ENCODE data around the gene MYO5A.
"Not testable (repeated sequence)": the region's sequence is repeated elsewhere in the genome, so short reads cannot be mapped to it uniquely, and the experiment has no call there.

Gene MYO5A

GRCh38 chr15:52424856-52425431 lies 103.7 kb downstream of the MYO5A start:
- no peak for DNase-seq (ENCODE audit: low read depth in 2 of 3, low spot score in 1 of 3)

GRCh38 chr15:52423852-52424251 lies 104.8 kb downstream of the MYO5A start:
- no peak for DNase-seq (ENCODE audit: low read depth in 2 of 3, low spot score in 1 of 3)

GRCh38 chr15:52422001-52422400 lies 106.7 kb downstream of the MYO5A start:
- no peak for DNase-seq (ENCODE audit: low read depth in 2 of 3, low spot score in 1 of 3)

GRCh38 chr15:52421029-52421428 lies 107.7 kb downstream of the MYO5A start:
- no peak for DNase-seq (ENCODE audit: low read depth in 2 of 3, low spot score in 1 of 3)

- DNase-seq (ENCODE audit: low read depth in 2 of 3, low spot score in 1 of 3) = no peak
These were observed 109.2 kb downstream of the MYO5A start for GRCh38 chr15:52419494-52419893.

GRCh38 chr15:52417957-52418356 lies 110.7 kb downstream of the MYO5A start:
- no peak for DNase-seq (ENCODE audit: low read depth in 2 of 3, low spot score in 1 of 3)

- DNase-seq (ENCODE audit: low read depth in 2 of 3, low spot score in 1 of 3) = no peak
These were observed 111.2 kb downstream of the MYO5A start for GRCh38 chr15:52417521-52417920.

- DNase-seq (ENCODE audit: low read depth in 2 of 3, low spot score in 1 of 3) = not testable (repeated sequence)
These were observed 112.1 kb downstream of the MYO5A start for GRCh38 chr15:52416566-52416965.

- DNase-seq (ENCODE audit: low read depth in 2 of 3, low spot score in 1 of 3) = no peak
These were observed 113.1 kb downstream of the MYO5A start for GRCh38 chr15:52415628-52416027.

GRCh38 chr15:52414936-52415335 lies 113.7 kb downstream of the MYO5A start:
- DNase-seq (ENCODE audit: low read depth in 2 of 3, low spot score in 1 of 3) = no peak

- no peak for DNase-seq (ENCODE audit: low read depth in 2 of 3, low spot score in 1 of 3)
These were observed 119.9 kb downstream of the MYO5A start for GRCh38 chr15:52408823-52409222.

- no peak for DNase-seq (ENCODE audit: low read depth in 2 of 3, low spot score in 1 of 3)
These were observed 121.3 kb downstream of the MYO5A start for GRCh38 chr15:52407374-52407773.

- DNase-seq (ENCODE audit: low read depth in 2 of 3, low spot score in 1 of 3) = no peak
These were observed 122.1 kb downstream of the MYO5A start for GRCh38 chr15:52406601-52407000.

GRCh38 chr15:52405856-52406255 lies 122.8 kb downstream of the MYO5A start:
- no peak for DNase-seq (ENCODE audit: low read depth in 2 of 3, low spot score in 1 of 3)

- DNase-seq (ENCODE audit: low read depth in 2 of 3, low spot score in 1 of 3) = no peak
These were observed 131.6 kb downstream of the MYO5A start for GRCh38 chr15:52397118-52397517.

GRCh38 chr15:52394118-52394517 lies 134.6 kb downstream of the MYO5A start:
- no peak for DNase-seq (ENCODE audit: low read depth in 2 of 3, low spot score in 1 of 3)

- no peak for DNase-seq (ENCODE audit: low read depth in 2 of 3, low spot score in 1 of 3)
These were observed 136.5 kb downstream of the MYO5A start for GRCh38 chr15:52392008-52392687.

GRCh38 chr15:52391069-52391468 lies 137.6 kb downstream of the MYO5A start:
- no peak for DNase-seq (ENCODE audit: low read depth in 2 of 3, low spot score in 1 of 3)

GRCh38 chr15:52385670-52386069 lies 143.0 kb downstream of the MYO5A start:
- DNase-seq (ENCODE audit: low read depth in 2 of 3, low spot score in 1 of 3) = no peak

- DNase-seq (ENCODE audit: low read depth in 2 of 3, low spot score in 1 of 3) = no peak
These were observed 145.5 kb downstream of the MYO5A start for GRCh38 chr15:52383100-52383588.

- no peak for DNase-seq (ENCODE audit: low read depth in 2 of 3, low spot score in 1 of 3)
These were observed 146.0 kb downstream of the MYO5A start for GRCh38 chr15:52382647-52383046.

- no peak for DNase-seq (ENCODE audit: low read depth in 2 of 3, low spot score in 1 of 3)
These were observed 149.1 kb downstream of the MYO5A start for GRCh38 chr15:52379395-52380106.

Measured in stimulated activated CD4-positive, alpha-beta T cell treated with anti-CD3 and anti-CD28 coated beads, Interleukin-12 subunit alpha, Interleukin-12 subunit beta, amount 100 ng/mL, for 48 hours (primary cell).